ENCODE results near the gene KIF5A. TPM values are rescaled to one million over a fixed set of nuclear protein-coding genes. Genes with fewer than 3 reads are reported as not detected.

KIF5A gene
- total RNA-seq, 4 donors from 2014 or later: 0.35 to 2.5 (median 1.4) TPM

DNA sequence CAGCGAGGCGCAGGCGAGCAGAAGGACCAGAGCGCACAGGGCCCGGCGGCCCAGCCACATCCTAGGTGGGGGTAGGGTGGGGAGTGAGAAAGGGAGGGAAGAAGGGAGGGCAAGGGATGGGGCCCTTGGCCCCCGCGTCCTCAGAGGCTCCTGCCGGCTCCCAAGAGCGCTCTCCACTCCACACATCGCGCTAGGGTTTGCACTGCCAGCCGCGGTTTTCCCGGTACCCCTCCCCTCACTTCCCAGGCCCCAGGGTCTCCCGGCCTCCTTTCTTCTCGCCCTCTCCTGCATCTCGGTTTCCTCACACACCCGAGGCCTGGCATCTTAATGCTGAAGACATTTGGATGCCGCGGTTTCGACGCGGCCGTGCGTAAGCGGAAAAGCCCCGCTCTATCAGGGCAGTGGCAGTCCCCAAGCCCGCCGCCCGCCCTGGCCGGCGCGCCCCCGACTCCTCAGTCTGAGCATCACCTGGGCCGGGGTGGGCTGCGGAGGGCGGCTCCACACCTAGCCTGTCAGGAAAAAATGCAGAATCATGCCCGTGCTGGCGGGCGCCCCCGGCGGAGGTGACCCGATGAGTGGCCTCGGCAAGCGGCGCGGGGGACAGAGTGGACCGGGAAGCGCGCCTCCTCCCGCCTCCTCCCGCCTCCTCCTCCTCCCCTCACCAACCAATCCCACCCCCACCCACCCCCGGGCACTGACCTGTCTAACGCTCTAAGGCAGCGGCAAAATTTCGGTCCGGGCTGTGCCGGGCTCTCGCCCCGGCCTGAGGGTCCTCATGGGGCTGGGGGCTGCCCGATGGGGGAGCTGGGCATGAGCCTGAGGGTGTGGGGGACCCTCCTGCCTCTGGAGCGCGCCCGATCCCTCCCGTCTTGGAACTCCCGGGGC, 82.5 kb downstream of the KIF5A start:
- H3K9me3 ChIP-seq: no peaks in the 10 kb centered on the region
- H3K4me3 ChIP-seq: peak overlapping the region; percentile 37 to 66 (median 56)
- peak overlapping the region in 1 of 4 donors; percentile 31 for H3K27ac ChIP-seq
- peaks cover 0 to 27% (median 16%) of the 10 kb centered on the region in 4 donors for H3K4me1 ChIP-seq
- H3K36me3 ChIP-seq: no peaks in the 10 kb centered on the region
- no peak for DNase-seq
- no peak for TF ChIP-seq CTCF (IDR thresholded peaks at IDR 0.05)
- TF ChIP-seq POLR2A (IDR thresholded peaks at IDR 0.05): no peak
- H3K27me3 ChIP-seq: peaks cover 0 to 23% of the 10 kb centered on the region in 2 donors

DNA sequence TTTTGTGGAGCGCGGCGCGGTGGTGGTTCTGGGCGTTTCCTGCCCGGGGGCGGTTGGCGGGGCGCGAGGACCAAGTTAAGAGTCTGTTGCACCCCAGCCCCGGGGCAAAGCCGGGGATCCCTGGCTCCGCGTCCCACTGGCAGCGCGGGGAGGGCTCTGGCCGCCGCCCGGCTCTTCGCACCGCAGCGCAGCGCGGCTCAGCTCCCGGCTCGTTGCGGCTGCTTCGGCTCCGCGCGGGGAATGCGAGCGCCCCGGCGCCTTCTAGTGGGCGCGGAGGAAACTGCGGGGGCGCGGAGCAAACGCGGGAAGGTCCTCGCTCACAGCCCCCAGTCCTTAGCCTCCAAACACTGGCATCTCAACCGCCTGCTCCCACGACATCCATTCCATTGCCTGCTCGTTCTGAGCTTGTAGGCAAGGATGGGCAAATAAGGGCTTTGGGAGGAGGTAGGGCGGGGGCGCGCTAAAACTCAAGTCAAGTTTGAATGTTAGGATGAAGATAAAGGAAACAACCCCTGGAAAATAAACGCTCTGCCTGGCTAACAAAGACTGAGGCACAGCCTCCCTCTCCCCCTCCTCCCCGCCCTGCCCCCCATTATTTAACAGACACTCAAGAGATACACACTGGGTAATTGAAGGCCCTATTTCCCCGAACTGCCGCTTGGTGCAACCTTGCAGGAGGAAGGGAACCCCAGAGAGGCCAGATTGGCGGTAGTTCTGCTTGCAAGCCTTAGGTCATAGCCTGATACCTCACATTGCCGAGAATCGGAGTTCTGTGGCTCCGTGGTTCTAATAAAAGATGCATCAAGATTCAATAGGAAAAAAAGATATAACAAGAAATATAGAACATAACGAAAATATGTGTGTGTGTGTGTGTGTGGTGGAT, 83.4 kb downstream of the KIF5A start, which contains the start of gene B4GALNT1:
TSS of gene B4GALNT1 (minus strand) at position 244 of the 883 bp plus-strand sequence. CDS start 1,069 bp downstream, outside the sequence.
- Histone ChIP-seq H3K27me3 (peaks cover 0 to 15% of the 10 kb centered on the region in 2 donors), H3K4me1 (peaks cover 0 to 19% (median 14%) of the 10 kb centered on the region in 4 donors), H3K27ac (peak within 1 kb of the TSS in 1 of 4 donors; percentile 31), H3K4me3 (peak within 1 kb of the TSS; percentile 37 to 66 (median 56)), H3K9me3 (no peaks in the 10 kb centered on the region), H3K36me3 (no peaks in the 10 kb centered on the region)
- DNase-seq: peak; percentile 47 to 75 (median 72)
- TF ChIP-seq POLR2A (IDR thresholded peaks at IDR 0.05) (no peak), CTCF (IDR thresholded peaks at IDR 0.05) (peak; percentile 76 to 95 (median 83))

Small RNAs within 50 kb of the gene (small RNA-seq; reads per million reads assigned to genes)
- gene MIR616: 0 reads per million in 2 donors

Other genes starting within 250 kb of the KIF5A start
- gene R3HDM2, start 119.0 kb upstream of the KIF5A start, total RNA-seq: 100 to 1,000 TPM in 1 of 4 donors, 10 to 100 TPM in 3; 23.1 to 145 (median 54.8) TPM
- gene INHBC, start 115.3 kb upstream of the KIF5A start, total RNA-seq: not detected
- gene INHBE, start 94.7 kb upstream of the KIF5A start, total RNA-seq: not detected
- gene GLI1, start 90.3 kb upstream of the KIF5A start, total RNA-seq: 1 to 10 TPM in 2 of 4 donors, under 1 TPM in 2; 0.67 to 2.1 (median 1.3) TPM
- gene ARHGAP9, start 70.2 kb upstream of the KIF5A start, total RNA-seq: 100 to 1,000 TPM in 1 of 4 donors, 10 to 100 TPM in 3; 16.5 to 220 (median 28.2) TPM
- gene MARS1, start 62.0 kb upstream of the KIF5A start, total RNA-seq: 10 to 100 TPM; 40.6 to 97.4 (median 63.5) TPM
- 10 to 100 TPM in 3 of 4 donors, 1 to 10 TPM in 1; 9.1 to 44.6 (median 24.0) TPM for gene DDIT3, start 29.5 kb upstream of the KIF5A start, total RNA-seq
- 100 to 1,000 TPM in 1 of 4 donors, 10 to 100 TPM in 3; 38.0 to 144 (median 71.5) TPM for gene MBD6, start 27.2 kb upstream of the KIF5A start, total RNA-seq
- 100 to 1,000 TPM; 161 to 326 (median 229) TPM for gene DCTN2, start 2.9 kb upstream of the KIF5A start, total RNA-seq
- gene PIP4K2C, start 41.1 kb downstream of the KIF5A start, total RNA-seq: 10 to 100 TPM in 3 of 4 donors, 1 to 10 TPM in 1; 9.1 to 52.6 (median 37.9) TPM
- gene DTX3, start 54.8 kb downstream of the KIF5A start, total RNA-seq: 10 to 100 TPM in 3 of 4 donors, 1 to 10 TPM in 1; 4.2 to 15.7 (median 11.5) TPM
- gene ARHGEF25, start 61.4 kb downstream of the KIF5A start, total RNA-seq: 10 to 100 TPM in 2 of 4 donors, 1 to 10 TPM in 2; 5.1 to 44.6 (median 8.7) TPM
- gene B4GALNT1, start 83.2 kb downstream of the KIF5A start, total RNA-seq: under 1 TPM in 1 of 4 donors, not detected in 3; 0.40 TPM
- gene OS9, start 144.1 kb downstream of the KIF5A start, total RNA-seq: 100 to 1,000 TPM; 275 to 353 (median 292) TPM
- 1 to 10 TPM; 2.5 to 9.1 (median 3.1) TPM for gene AGAP2, start 188.7 kb downstream of the KIF5A start, total RNA-seq
- gene TSPAN31, start 195.0 kb downstream of the KIF5A start, total RNA-seq: 10 to 100 TPM; 45.7 to 65.7 (median 55.6) TPM
- gene CDK4, start 202.3 kb downstream of the KIF5A start, total RNA-seq: 10 to 100 TPM; 14.7 to 97.4 (median 28.8) TPM
- gene MARCHF9, start 205.1 kb downstream of the KIF5A start, total RNA-seq: 10 to 100 TPM in 2 of 4 donors, 1 to 10 TPM in 2; 7.4 to 17.2 (median 10.6) TPM
- 1 to 10 TPM in 1 of 4 donors, not detected in 3; 1.7 TPM for gene CYP27B1, start 217.0 kb downstream of the KIF5A start, total RNA-seq
- 10 to 100 TPM in 1 of 4 donors, 1 to 10 TPM in 3; 1.2 to 26.4 (median 8.0) TPM for gene METTL1, start 222.1 kb downstream of the KIF5A start, total RNA-seq
- gene EEF1AKMT3, start 222.6 kb downstream of the KIF5A start, total RNA-seq: 1 to 10 TPM; 1.4 to 7.4 (median 2.7) TPM
- gene TSFM, start 232.7 kb downstream of the KIF5A start, total RNA-seq: 10 to 100 TPM in 3 of 4 donors, 1 to 10 TPM in 1; 9.4 to 21.2 (median 13.7) TPM

Data from Peyer's patch (tissue), 4 donors.